Heart left ventricle (tissue), 13 donors: ENCODE measurements around the gene TSKU.

Experiments used
- CTCF ChIP-seq, 12 donors: fragments of 200-600 bp; sonication (generic) in 4 of 12; IDR thresholded peaks; one replicate each; pipeline versions ENCODE4 v1.5.0 to v1.8.0; 2018 to 2022; ENCODE audit warnings: antibody characterized with exemption in 12 of 12, mild to moderate bottlenecking in 5 of 12
- POLR2A ChIP-seq, 2 donors: fragments of 450-650 bp; IDR thresholded peaks; one replicate each; pipeline ENCODE4 v1.6.1; 2017; ENCODE audit warnings: antibody characterized with exemption in 2 of 2, mild to moderate bottlenecking in 2 of 2, moderate library complexity in 2 of 2
- donor health status: ischemic (EF 13 %, LVEDD 7.1; RV severe dilation, severe dysfunction).
- donor health status: DM: no; HTN: yes; CAD: no.
- donor health status: DM: no; HTN: no; CAD: no.
- donor health status: ischemic (EF 25% LVEDD 6.9; RV normal size, moderate dysfunction).
- donor health status: ischemic (EF 25% LVEDD 5.7; RV mildly dilated, moderate dysfunction).
- donor health status: ischemic (EF 35%, LVEDD 5.7; RV mildly dilated, moderate dysfunction).
- donor health status: nonischemic (EF 11% LVEDD 7.7; RV severe dilation, severe dysfunction).
- donor health status: DM: yes; HTN: yes; CAD: no.
- donor health status: PGD.
- donor health status: ischemic (EF 29% LVEDD 5.4; RV normal size, mild dysfunction).
- donor health status: nonischemic (EF 23%, LVEDD 6.1; RV moderate dilation, normal function).

- TF ChIP-seq CTCF (IDR thresholded peaks at IDR 0.05) (no peak), POLR2A (IDR thresholded peaks at IDR 0.05) (no peak)
These were observed 16.6 kb upstream of the TSKU start for GRCh38 chr11:76766521-76766920.
